Muscle of leg (tissue), 11 donors: Measurements from ENCODE around the gene RHOF. TPM values are rescaled to one million over a fixed set of nuclear protein-coding genes. Genes with fewer than 3 reads are reported as not detected.

Source experiments
- DNase-seq: peaks from one replicate; pipeline ENCODE4 v3.0.0; 2013
- H3K27ac ChIP-seq: one replicate; pipeline ENCODE4 v1.5.1; 2013; ENCODE audit warnings: mild to moderate bottlenecking, low read length, control low read depth
- H3K27me3 ChIP-seq: one replicate; pipeline ENCODE4 v1.6.1; 2013; ENCODE audit warnings: low read length; ENCODE audit not compliant: control insufficient read depth, insufficient read depth
- H3K36me3 ChIP-seq: one replicate; pipeline ENCODE4 v1.6.1; 2013; ENCODE audit warnings: low read length; ENCODE audit not compliant: control insufficient read depth, insufficient read depth
- H3K4me1 ChIP-seq: one replicate; pipeline ENCODE4 v1.6.1; 2013; ENCODE audit warnings: low read length; ENCODE audit not compliant: control insufficient read depth, insufficient read depth
- H3K4me3 ChIP-seq: one replicate; pipeline ENCODE4 v1.5.1; 2013; ENCODE audit warnings: low read length, control low read depth
- H3K9me3 ChIP-seq: replicated peaks from 2 replicates; pipeline ENCODE4 v1.6.1; 2013; ENCODE audit warnings: low read depth, low read length; ENCODE audit not compliant: control insufficient read depth
- WGBS: methylation state at CpG from one replicate; pipeline ENCODE4 v1.1.5; 2013; ENCODE audit warnings: missing lambda C conversion rate; ENCODE audit not compliant: insufficient coverage; 5-methylcytosine and 5-hydroxymethylcytosine counted together
- polyA plus RNA-seq, 8 donors: library from polyadenylated mRNA; unstranded; fragments of 120-200 nt; gene quantifications; one replicate each; pipeline versions ENCODE4 v1.2.1 to v1.2.3, GENCODE V29; 2013; ENCODE audit warnings: inconsistent platforms in 1 of 8, low replicate concordance in 1 of 8; ENCODE audit not compliant: insufficient read length in 8 of 8, insufficient read depth in 1 of 8
- total RNA-seq: library from RNA; stranded (reverse); fragments of 120-200 nt; gene quantifications from one replicate; pipeline ENCODE4 v1.2.4, GENCODE V29; 2013

Gene RHOF
- total and polyA plus RNA-seq, 9 donors, result 1.2 to 3.5 (median 2.1) TPM

- peaks cover 17% of the 10 kb centered on the region for H3K36me3 ChIP-seq
- H3K27ac ChIP-seq, result peak overlapping the region; percentile 32
- DNase-seq, result peak; percentile 57
- 34% methylated on average over 9 of the region's 14 CpGs for WGBS
- H3K9me3 ChIP-seq, result no peaks in the 10 kb centered on the region
- H3K4me1 ChIP-seq, result peaks cover 46% of the 10 kb centered on the region
- H3K27me3 ChIP-seq, result no peaks in the 10 kb centered on the region
- H3K4me3 ChIP-seq, result no peak overlapping the region
Measured at GRCh38 chr12:121773011-121773777, 20.3 kb downstream of the RHOF start.

- WGBS, result 28% methylated on average over 17 of the region's 25 CpGs
- peak; percentile 45 for DNase-seq
Measured at GRCh38 chr12:121770813-121771625, 22.5 kb downstream of the RHOF start.

GRCh38 chr12:121770388-121770787 is 23.1 kb downstream of the RHOF start:
- Histone ChIP-seq H3K36me3 (peaks cover 17% of the 10 kb centered on the region), H3K27me3 (no peaks in the 10 kb centered on the region), H3K27ac (peak overlapping the region; percentile 0), H3K4me1 (peaks cover 67% of the 10 kb centered on the region), H3K4me3 (no peak overlapping the region), H3K9me3 (no peaks in the 10 kb centered on the region)
- WGBS, result 58% methylated on average over 6 of the region's 9 CpGs
- DNase-seq, result peak; percentile 4

More at GRCh38 chr12:121770813-121771625, 22.5 kb downstream of the RHOF start:
- no peak overlapping the region for H3K4me3 ChIP-seq
- peaks cover 11% of the 10 kb centered on the region for H3K36me3 ChIP-seq
- no peaks in the 10 kb centered on the region for H3K9me3 ChIP-seq
- H3K27me3 ChIP-seq, result no peaks in the 10 kb centered on the region
- H3K27ac ChIP-seq, result peak overlapping the region; percentile 29
- peaks cover 61% of the 10 kb centered on the region for H3K4me1 ChIP-seq

- H3K36me3 ChIP-seq, result peaks cover 17% of the 10 kb centered on the region
- no peaks in the 10 kb centered on the region for H3K27me3 ChIP-seq
- H3K27ac ChIP-seq, result no peak overlapping the region
- H3K4me1 ChIP-seq, result peaks cover 69% of the 10 kb centered on the region
- 82% methylated on average over 10 of the region's 11 CpGs for WGBS
- peak; percentile 10 for DNase-seq
- no peak overlapping the region for H3K4me3 ChIP-seq
- no peaks in the 10 kb centered on the region for H3K9me3 ChIP-seq
Measured at GRCh38 chr12:121769831-121770301, 23.6 kb downstream of the RHOF start.

- DNase-seq, result no peak
- Histone ChIP-seq H3K4me1 (peaks cover 65% of the 10 kb centered on the region), H3K27ac (no peak overlapping the region), H3K27me3 (no peaks in the 10 kb centered on the region), H3K4me3 (no peak overlapping the region), H3K36me3 (peaks cover 18% of the 10 kb centered on the region), H3K9me3 (no peaks in the 10 kb centered on the region)
- WGBS, result 97% methylated on average over 8 of the region's 9 CpGs
Measured at GRCh38 chr12:121769297-121769830, 24.1 kb downstream of the RHOF start.

- no peak overlapping the region for H3K4me3 ChIP-seq
- H3K27me3 ChIP-seq, result no peaks in the 10 kb centered on the region
- peaks cover 55% of the 10 kb centered on the region for H3K4me1 ChIP-seq
- peaks cover 22% of the 10 kb centered on the region for H3K36me3 ChIP-seq
- no peaks in the 10 kb centered on the region for H3K9me3 ChIP-seq
- peak overlapping the region; percentile 74 for H3K27ac ChIP-seq
- DNase-seq, result peak; percentile 81
- WGBS, result 20% methylated on average over 9 of the region's 10 CpGs
Measured at GRCh38 chr12:121767525-121768016, 25.9 kb downstream of the RHOF start.

GRCh38 chr12:121766290-121767039 is 27.0 kb downstream of the RHOF start:
- Histone ChIP-seq H3K27me3 (no peaks in the 10 kb centered on the region), H3K4me1 (peaks cover 63% of the 10 kb centered on the region), H3K36me3 (peaks cover 24% of the 10 kb centered on the region), H3K27ac (no peak overlapping the region), H3K9me3 (no peaks in the 10 kb centered on the region), H3K4me3 (no peak overlapping the region)
- 88% methylated on average over 5 of the region's 5 CpGs for WGBS
- DNase-seq, result no peak

- H3K27me3 ChIP-seq, result no peaks in the 10 kb centered on the region
- no peak overlapping the region for H3K4me3 ChIP-seq
- H3K27ac ChIP-seq, result peak overlapping the region; percentile 20
- no peaks in the 10 kb centered on the region for H3K9me3 ChIP-seq
- WGBS, result 38% methylated on average over 1 of the region's 5 CpGs
- peaks cover 58% of the 10 kb centered on the region for H3K4me1 ChIP-seq
- peaks cover 24% of the 10 kb centered on the region for H3K36me3 ChIP-seq
- DNase-seq, result peak; percentile 83
Measured at GRCh38 chr12:121765573-121765972, 27.9 kb downstream of the RHOF start.

GRCh38 chr12:121764808-121765207 is 28.7 kb downstream of the RHOF start:
- H3K4me3 ChIP-seq, result no peak overlapping the region
- H3K4me1 ChIP-seq, result peaks cover 51% of the 10 kb centered on the region
- H3K27ac ChIP-seq, result no peak overlapping the region
- DNase-seq, result no peak
- no peaks in the 10 kb centered on the region for H3K9me3 ChIP-seq
- no peaks in the 10 kb centered on the region for H3K27me3 ChIP-seq
- WGBS, result 25% methylated on average over 1 of the region's 3 CpGs
- H3K36me3 ChIP-seq, result peaks cover 26% of the 10 kb centered on the region
